GM18507 (cell line): Measurements from ENCODE around the gene RNASE3.
A peak's percentile ranks its signal among the peaks of the same experiment; 100 is the strongest.
"Not testable (repeated sequence)": the region's sequence is repeated elsewhere in the genome, so short reads cannot be mapped to it uniquely, and the experiment has no call there.

Source experiments
- DNase-seq: peaks from one replicate; pipeline ENCODE4 v3.0.0; 2011; ENCODE audit warnings: low read depth; ENCODE audit not compliant: insufficient read length; ENCODE audit errors: extremely low spot score
- FAIRE-seq: peaks from 2 replicates; lab custom pipeline; 2011; peaks lifted over from hg19 to GRCh38; lab: Jason Lieb, UNC

The RNASE3 gene

DNA sequence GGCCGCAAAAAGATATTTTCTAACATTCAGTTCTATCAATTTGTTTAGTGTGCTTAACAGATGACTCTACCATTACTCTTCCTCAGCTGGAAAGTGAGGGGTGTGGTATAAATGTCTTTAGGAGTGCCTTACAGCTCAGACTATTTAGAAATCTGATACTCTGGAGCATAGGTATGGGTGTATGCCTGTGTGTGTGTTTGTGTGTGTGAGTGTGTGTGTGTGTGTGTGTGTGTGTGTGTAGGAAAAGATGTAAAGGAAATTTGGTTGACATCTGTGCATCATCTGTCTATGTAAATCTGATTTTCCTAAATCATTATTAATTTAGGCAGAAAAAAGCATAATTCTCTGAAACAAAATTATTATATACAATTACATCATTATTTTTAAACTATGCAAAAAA lies 16.0 kb downstream of the RNASE3 start:
- no peak for DNase-seq
- FAIRE-seq: no peak

DNA sequence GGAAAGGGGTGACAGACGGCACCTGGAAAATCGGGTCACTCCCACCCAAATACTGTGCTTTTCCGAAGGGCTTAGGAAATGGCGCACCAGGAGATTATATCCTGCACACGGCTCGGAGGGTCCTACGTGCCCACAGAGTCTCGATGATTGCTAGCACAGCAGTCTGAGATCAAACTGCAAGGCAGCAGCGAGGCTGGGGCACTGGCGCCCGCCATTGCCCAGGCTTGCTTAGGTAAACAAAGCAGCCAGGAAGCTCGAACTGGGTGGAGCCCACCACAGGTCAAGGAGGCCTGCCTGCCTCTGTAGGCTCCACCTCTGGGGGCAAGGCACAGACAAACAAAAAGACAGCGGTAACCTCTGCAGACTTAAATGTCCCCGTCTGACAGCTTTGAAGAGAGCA lies 19.6 kb downstream of the RNASE3 start:
- not testable (repeated sequence) for FAIRE-seq, DNase-seq

DNA sequence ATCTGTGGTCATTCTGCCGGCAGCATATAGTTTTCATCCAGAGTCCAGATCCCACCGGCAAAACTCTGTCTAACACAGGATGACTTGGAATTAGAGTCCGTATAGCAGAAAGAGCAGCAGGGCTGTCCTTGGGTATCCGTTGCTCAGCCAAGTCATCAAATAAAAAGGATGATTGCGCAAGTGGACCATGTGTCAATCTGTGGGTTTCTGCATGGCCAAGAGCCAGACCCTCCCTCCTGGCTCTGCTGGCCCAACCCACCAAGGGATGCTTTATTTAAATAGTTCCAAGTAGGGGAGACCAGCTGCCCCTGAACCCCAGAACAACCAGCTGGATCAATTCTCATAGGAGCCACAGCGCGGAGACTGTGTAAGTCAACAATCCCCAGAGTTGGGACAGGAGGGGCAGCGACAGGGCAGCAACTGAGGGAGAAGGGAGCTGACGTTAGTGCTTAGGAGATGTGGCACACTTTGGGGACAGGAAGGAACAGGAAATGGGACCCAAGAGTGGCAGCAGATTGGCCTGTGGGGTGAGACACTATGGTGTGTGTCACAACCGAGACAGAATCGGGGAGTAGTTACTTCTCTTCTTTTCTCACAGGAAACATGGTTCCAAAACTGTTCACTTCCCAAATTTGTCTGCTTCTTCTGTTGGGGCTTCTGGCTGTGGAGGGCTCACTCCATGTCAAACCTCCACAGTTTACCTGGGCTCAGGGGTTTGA lies 28.0 kb downstream of the RNASE3 start:
- not testable (repeated sequence) for FAIRE-seq, DNase-seq

DNA sequence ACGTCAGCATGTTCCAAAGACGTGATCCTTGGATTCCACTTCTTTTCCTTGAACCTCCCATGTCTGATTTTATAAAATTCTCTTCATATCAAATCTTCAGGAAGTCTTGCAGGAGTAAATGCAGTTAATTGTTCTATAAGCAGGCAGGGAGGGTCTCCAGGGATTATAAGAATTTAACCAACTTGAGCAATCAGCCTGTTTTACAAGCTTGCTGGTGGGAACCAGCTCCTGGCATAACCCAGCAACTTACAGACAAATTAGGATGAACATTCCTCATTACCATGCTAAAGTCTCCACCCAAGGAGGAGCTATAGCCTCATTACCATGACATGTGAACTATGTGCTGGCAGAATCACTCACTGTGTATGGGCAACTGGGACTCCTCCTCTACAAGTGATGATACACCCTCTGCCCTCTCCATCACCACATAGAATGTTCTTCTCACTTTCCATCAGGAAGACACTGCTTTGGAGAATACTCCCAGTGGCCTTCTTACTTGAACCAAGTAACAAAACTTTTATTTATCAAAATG lies 32.6 kb downstream of the RNASE3 start:
- not testable (repeated sequence) for DNase-seq
- peak; percentile 68 for FAIRE-seq

DNA sequence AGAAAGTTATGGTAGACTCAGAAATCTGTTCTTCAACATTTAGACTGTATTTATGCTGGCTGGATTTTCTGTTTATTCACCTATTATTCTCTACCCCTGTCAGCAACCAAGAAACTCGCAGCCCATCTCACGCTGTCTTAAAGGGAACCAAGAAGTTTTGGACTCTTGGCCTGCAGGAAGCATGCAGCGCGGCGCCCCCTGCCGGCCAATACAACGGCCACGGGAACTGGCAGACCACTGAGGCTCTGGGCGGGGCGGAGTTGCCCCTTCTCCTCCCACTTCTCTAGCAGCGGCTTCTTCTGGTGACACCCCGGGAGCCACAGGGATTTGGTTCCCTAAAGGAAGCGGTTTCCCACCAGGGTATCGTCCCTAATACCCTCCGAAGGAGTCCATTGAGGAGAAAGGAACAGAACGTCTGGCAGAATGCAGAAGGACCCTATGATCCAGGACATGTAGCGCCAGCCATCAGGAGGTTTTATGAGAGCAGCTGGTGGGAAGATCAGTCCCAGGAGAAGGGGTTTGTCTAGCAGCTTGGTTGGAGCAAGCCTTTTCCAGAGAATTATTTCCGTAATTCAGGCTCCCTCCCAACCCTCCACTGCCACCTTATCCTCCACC lies 43.1 kb downstream of the RNASE3 start:
- DNase-seq: peak; percentile 8
- FAIRE-seq: no peak

DNA sequence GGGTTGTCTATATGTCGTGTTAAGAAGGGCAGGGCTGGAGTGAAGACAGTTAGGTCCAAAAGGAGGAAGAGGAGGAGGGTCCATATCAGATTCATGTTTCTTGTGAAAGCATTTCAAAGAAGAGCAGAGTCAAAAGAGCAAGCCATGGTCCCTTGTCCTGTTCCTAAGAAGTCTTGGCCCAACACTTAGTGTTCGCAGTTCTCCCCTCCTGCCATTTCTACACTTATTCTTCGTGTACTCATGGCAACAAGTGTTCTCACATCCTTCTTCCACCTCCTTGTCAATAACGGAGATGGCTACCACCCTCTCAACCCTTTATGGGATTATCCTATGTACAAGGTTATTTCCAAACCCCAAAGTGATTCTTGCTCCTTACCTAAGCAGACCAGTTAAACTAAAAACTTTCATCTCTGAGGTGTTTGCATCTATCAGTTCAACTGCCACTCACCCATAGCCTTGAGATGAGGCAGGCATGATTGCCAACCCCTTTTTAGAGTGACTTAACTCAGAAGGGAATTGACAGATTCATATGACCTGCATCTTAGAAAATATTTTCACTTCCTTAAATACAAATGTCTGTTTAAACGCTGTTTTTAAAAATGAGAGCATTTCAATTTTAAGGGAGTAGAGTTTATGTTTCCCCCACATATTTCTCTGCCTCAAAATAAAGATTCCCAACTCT lies 44.3 kb downstream of the RNASE3 start:
- FAIRE-seq (no peak), DNase-seq (no peak)
